Measurements from ENCODE around the gene DLG5. TPM values are rescaled to one million over a fixed set of nuclear protein-coding genes. Genes with fewer than 3 reads are reported as not detected.

DLG5 gene
- total RNA-seq, 4 donors from 2014 or later = 45.4 to 92.4 (median 61.2) TPM

DNA sequence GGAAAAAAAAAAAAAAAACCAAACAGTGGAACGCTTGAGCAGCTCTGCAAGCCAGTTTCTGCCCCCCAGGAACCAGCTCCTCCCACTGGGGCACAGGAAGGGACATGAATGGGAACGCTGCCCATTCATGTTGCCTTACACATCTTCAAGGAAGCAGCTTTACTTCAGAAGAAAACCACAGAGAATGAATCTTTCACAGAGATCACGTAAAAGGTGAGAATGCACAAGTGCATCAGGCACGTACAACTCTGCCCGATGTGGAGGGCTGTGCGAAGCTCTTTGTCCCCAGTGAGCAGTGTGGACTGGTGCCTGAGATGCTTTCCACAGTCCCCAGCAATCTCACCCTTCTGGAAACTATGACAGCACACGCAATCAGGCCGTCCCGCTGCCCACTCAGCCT lies 106.2 kb downstream of the DLG5 start:
- peak in 1 of 2 donors; percentile 44 for DNase-seq
- peaks cover 0 to 5% of the 10 kb centered on the region in 2 donors for H3K4me1 ChIP-seq
- 87 to 88% methylated on average over 9 of the region's 9 CpGs for WGBS, 2 donors
- H3K27me3 ChIP-seq = no peaks in the 10 kb centered on the region
- no peak overlapping the region for H3K4me3 ChIP-seq (replicated peaks in 1 of 3)
- H3K9me3 ChIP-seq = no peaks in the 10 kb centered on the region
- intact Hi-C loops (cut with DNase I) = no loop called here
- TF ChIP-seq POLR2A (IDR thresholded peaks at IDR 0.05) = no peak
- TF ChIP-seq, protein P1, sequence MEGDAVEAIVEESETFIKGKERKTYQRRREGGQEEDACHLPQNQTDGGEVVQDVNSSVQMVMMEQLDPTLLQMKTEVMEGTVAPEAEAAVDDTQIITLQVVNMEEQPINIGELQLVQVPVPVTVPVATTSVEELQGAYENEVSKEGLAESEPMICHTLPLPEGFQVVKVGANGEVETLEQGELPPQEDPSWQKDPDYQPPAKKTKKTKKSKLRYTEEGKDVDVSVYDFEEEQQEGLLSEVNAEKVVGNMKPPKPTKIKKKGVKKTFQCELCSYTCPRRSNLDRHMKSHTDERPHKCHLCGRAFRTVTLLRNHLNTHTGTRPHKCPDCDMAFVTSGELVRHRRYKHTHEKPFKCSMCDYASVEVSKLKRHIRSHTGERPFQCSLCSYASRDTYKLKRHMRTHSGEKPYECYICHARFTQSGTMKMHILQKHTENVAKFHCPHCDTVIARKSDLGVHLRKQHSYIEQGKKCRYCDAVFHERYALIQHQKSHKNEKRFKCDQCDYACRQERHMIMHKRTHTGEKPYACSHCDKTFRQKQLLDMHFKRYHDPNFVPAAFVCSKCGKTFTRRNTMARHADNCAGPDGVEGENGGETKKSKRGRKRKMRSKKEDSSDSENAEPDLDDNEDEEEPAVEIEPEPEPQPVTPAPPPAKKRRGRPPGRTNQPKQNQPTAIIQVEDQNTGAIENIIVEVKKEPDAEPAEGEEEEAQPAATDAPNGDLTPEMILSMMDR (IDR thresholded peaks at IDR 0.05) = no peak
- no peak overlapping the region for H3K27ac ChIP-seq
- H3K36me3 ChIP-seq = peaks cover 50 to 75% of the 10 kb centered on the region in 2 donors

DNA sequence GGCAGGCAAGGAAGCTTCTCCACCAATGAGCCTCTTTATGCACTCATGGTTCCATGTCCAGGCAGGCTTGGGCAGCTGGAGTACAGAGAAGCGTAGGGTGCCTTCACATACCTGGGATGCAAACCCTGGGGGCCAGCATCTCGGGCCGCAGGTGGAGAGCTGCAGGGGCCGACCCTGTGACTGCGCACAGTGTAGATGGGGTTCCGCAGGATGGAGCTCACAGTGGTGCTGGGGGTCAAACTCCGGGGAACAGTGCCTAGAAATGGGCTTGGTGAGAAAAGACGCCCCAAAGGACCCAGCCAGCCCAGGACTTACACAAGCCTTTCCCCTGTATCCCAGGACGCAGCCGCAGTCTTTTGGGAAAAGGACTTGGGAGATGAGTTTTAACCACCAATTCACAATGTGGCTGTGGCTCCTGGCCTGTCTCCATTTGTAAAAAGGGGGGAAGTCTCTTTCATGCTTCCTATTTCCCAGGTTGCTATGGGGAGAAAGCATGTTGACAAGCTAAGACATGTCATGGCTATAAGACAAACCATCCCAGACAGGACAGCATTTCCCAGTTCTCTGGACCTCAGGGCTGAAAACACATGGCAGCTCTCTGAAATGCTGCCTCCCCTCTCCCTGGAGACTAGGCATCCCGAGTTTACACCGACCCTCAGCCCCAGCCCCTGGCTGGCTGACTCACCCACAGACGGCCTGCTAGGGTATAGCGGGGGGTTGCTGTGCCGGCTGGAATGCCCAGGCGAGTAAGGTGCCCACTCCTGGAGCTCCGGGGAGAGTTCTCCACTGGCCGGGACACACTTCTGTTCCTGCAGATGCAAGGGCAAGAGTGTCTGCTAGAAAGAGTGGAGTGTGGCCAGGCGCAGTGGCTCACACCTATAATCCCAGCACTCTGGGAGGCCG lies 107.1 kb downstream of the DLG5 start:
- WGBS, 2 donors = 89 to 93% methylated on average over 16 to 20 of the region's 20 CpGs
- H3K4me3 ChIP-seq (replicated peaks in 1 of 3) = no peak overlapping the region
- H3K9me3 ChIP-seq = no peaks in the 10 kb centered on the region
- no peak for DNase-seq
- no peak for TF ChIP-seq POLR2A (IDR thresholded peaks at IDR 0.05)
- TF ChIP-seq, protein P1 (IDR thresholded peaks at IDR 0.05) = no peak
- H3K36me3 ChIP-seq = peaks cover 50 to 76% of the 10 kb centered on the region in 2 donors
- H3K4me1 ChIP-seq = peaks cover 0 to 5% of the 10 kb centered on the region in 2 donors
- H3K27me3 ChIP-seq = no peaks in the 10 kb centered on the region
- intact Hi-C loops (cut with DNase I) = no loop called here
- no peak overlapping the region for H3K27ac ChIP-seq

- Histone ChIP-seq H3K4me1 (no peaks in the 10 kb centered on the region), H3K36me3 (peaks cover 50 to 71% of the 10 kb centered on the region in 2 donors), H3K27ac (no peak overlapping the region), H3K4me3 (replicated peaks in 1 of 3) (no peak overlapping the region), H3K9me3 (no peaks in the 10 kb centered on the region), H3K27me3 (no peaks in the 10 kb centered on the region)
- intact Hi-C loops (cut with DNase I) = no loop called here
- no peak for TF ChIP-seq POLR2A (IDR thresholded peaks at IDR 0.05)
- TF ChIP-seq, protein P1 (IDR thresholded peaks at IDR 0.05) = no peak
- no peak for DNase-seq
- 93 to 94% methylated on average over 4 of the region's 4 CpGs for WGBS, 2 donors
Measured at GRCh38 chr10:77818378-77818777, 108.2 kb downstream of the DLG5 start.

- H3K36me3 ChIP-seq = peaks cover 48 to 78% of the 10 kb centered on the region in 2 donors
- WGBS, 2 donors = 94 to 95% methylated on average over 11 of the region's 11 CpGs
- no peak overlapping the region for H3K4me3 ChIP-seq (replicated peaks in 1 of 3)
- H3K9me3 ChIP-seq = no peaks in the 10 kb centered on the region
- DNase-seq = no peak
- no peak overlapping the region for H3K27ac ChIP-seq
- intact Hi-C loops (cut with DNase I) = no loop called here
- TF ChIP-seq, protein P1 (IDR thresholded peaks at IDR 0.05) = no peak
- TF ChIP-seq POLR2A (IDR thresholded peaks at IDR 0.05) = no peak
- no peaks in the 10 kb centered on the region for H3K4me1 ChIP-seq
- H3K27me3 ChIP-seq = no peaks in the 10 kb centered on the region
Measured at GRCh38 chr10:77817541-77817940, 109.0 kb downstream of the DLG5 start.

- intact Hi-C loops (cut with DNase I) = no loop called here
- TF ChIP-seq, protein P1 (IDR thresholded peaks at IDR 0.05) = no peak
- no peak for TF ChIP-seq POLR2A (IDR thresholded peaks at IDR 0.05)
- H3K9me3 ChIP-seq = no peaks in the 10 kb centered on the region
- DNase-seq = no peak
- H3K36me3 ChIP-seq = peaks cover 43 to 82% of the 10 kb centered on the region in 2 donors
- WGBS, 2 donors = 97 to 98% methylated on average over 11 of the region's 11 CpGs
- H3K4me3 ChIP-seq (replicated peaks in 1 of 3) = no peak overlapping the region
- no peaks in the 10 kb centered on the region for H3K4me1 ChIP-seq
- no peaks in the 10 kb centered on the region for H3K27me3 ChIP-seq
- no peak overlapping the region for H3K27ac ChIP-seq
Measured at GRCh38 chr10:77816311-77816710, 110.2 kb downstream of the DLG5 start.

Measured in thyroid gland (tissue), 4 donors.